GM12865 (cell line): ENCODE results near the gene MKI67.
"Not testable (repeated sequence)": the region's sequence is repeated elsewhere in the genome, so short reads cannot be mapped to it uniquely, and the experiment has no call there.

Experiments used
- DNase-seq: peaks from one replicate; pipeline ENCODE4 v3.0.0; 2010; ENCODE audit warnings: low read depth
- H3K4me3 ChIP-seq: 2 replicates; pipeline ENCODE4 v1.5.1; 2011; ENCODE audit warnings: mild to moderate bottlenecking, low read depth, low read length, control low read depth
- CTCF ChIP-seq: IDR thresholded peaks from 2 replicates; pipeline ENCODE4 v1.5.1; 2011; ENCODE audit warnings: low read length, control low read depth, low read depth, inconsistent platforms; ENCODE audit not compliant: insufficient read depth; ENCODE audit errors: missing control alignments

MKI67 gene

GRCh38 chr10:128147669-128148068 is 21.4 kb upstream of the MKI67 start:
- H3K4me3 ChIP-seq: no peak overlapping the region
- no peak for DNase-seq
- no peak for TF ChIP-seq CTCF

- no peak overlapping the region for H3K4me3 ChIP-seq
- TF ChIP-seq CTCF: no peak
- DNase-seq: peak; percentile 54
Measured at GRCh38 chr10:128147064-128147463, 20.8 kb upstream of the MKI67 start.

- no peak overlapping the region for H3K4me3 ChIP-seq
- no peak for DNase-seq
- no peak for TF ChIP-seq CTCF
Measured at GRCh38 chr10:128144547-128144946, 18.3 kb upstream of the MKI67 start.

GRCh38 chr10:128143531-128143930 is 17.3 kb upstream of the MKI67 start:
- no peak overlapping the region for H3K4me3 ChIP-seq
- TF ChIP-seq CTCF: no peak
- DNase-seq: no peak

GRCh38 chr10:128140425-128140824 is 14.2 kb upstream of the MKI67 start:
- DNase-seq: no peak
- no peak overlapping the region for H3K4me3 ChIP-seq
- TF ChIP-seq CTCF: no peak

- H3K4me3 ChIP-seq, DNase-seq: not testable (repeated sequence)
Measured at GRCh38 chr10:128138429-128138828, 12.2 kb upstream of the MKI67 start.

GRCh38 chr10:128137877-128138276 is 11.7 kb upstream of the MKI67 start:
- H3K4me3 ChIP-seq: no peak overlapping the region
- TF ChIP-seq CTCF: no peak
- DNase-seq: no peak
